ENCODE data around the gene SPAG9. TPM values are rescaled to one million over a fixed set of nuclear protein-coding genes. Genes with fewer than 3 reads are reported as not detected.

Gene SPAG9, protein sequence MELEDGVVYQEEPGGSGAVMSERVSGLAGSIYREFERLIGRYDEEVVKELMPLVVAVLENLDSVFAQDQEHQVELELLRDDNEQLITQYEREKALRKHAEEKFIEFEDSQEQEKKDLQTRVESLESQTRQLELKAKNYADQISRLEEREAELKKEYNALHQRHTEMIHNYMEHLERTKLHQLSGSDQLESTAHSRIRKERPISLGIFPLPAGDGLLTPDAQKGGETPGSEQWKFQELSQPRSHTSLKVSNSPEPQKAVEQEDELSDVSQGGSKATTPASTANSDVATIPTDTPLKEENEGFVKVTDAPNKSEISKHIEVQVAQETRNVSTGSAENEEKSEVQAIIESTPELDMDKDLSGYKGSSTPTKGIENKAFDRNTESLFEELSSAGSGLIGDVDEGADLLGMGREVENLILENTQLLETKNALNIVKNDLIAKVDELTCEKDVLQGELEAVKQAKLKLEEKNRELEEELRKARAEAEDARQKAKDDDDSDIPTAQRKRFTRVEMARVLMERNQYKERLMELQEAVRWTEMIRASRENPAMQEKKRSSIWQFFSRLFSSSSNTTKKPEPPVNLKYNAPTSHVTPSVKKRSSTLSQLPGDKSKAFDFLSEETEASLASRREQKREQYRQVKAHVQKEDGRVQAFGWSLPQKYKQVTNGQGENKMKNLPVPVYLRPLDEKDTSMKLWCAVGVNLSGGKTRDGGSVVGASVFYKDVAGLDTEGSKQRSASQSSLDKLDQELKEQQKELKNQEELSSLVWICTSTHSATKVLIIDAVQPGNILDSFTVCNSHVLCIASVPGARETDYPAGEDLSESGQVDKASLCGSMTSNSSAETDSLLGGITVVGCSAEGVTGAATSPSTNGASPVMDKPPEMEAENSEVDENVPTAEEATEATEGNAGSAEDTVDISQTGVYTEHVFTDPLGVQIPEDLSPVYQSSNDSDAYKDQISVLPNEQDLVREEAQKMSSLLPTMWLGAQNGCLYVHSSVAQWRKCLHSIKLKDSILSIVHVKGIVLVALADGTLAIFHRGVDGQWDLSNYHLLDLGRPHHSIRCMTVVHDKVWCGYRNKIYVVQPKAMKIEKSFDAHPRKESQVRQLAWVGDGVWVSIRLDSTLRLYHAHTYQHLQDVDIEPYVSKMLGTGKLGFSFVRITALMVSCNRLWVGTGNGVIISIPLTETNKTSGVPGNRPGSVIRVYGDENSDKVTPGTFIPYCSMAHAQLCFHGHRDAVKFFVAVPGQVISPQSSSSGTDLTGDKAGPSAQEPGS (N-terminal part only)
- polyA plus RNA-seq (2013, experiment 1 of 2) = 45.2 TPM
- 46.1 TPM for polyA plus RNA-seq (2013, experiment 2 of 2)

DNA sequence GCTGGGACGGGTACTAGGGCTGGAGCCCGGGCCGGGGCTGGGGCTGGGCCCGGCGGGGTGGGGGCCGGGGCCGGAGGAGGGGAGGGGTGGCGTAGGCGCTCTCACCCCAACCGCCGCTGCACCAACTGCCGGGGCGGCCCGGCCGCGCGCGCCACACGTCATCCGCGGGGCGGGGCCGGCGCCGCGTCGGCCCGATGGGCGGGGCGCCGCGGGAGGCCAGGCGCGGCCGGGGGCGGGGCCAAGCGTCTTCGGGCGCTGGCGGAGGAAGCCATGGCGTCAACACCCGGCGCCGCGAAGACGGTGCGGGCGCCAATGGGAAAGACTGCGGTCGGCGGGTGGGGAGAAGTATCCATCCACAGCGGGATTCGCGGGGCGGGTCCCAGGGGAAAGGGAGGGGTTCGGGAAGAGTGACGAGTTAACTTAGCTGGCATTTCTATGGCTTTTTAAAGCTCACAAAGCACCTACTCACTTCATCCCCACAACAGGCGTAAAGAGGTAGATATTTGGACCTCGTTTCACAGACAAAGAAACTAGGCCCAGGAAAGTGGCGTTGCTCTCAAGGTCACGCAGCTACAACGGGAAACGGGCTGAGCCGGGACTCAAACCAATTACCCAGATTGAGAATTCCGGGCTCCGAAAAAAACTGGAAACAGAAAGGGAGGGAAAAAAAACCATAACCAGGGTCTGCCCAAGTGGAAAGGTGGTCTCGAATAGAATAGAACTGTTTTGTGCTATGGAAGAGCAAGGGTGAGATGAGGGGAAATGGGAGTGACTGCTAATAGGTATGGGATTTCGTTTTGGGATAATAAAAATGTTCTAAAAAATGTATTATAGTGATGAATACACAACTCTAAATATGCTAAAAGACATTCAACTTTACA is at the start of gene SPAG9:
Gene SPAG9 (minus strand): TSS at position 130 of the 881 bp plus-strand sequence. CDS start 212 bp downstream, outside the sequence.
- Histone ChIP-seq H3K4me2 (ENCODE audit: insufficient read depth, low read length, poor library complexity, severe bottlenecking) (peak within 1 kb of the TSS; percentile 86), H3K9ac (ENCODE audit: low read depth, low read length, poor library complexity) (peak within 1 kb of the TSS; percentile 99), H3K9me3 (replicated peaks in 1 of 2; ENCODE audit: control insufficient read depth in 2 of 2, insufficient read depth in 1 of 2, low read depth in 1 of 2, low read length in 2 of 2) (no peaks in the 10 kb centered on the region), H4K8ac (ENCODE audit: low read depth, low read length) (no peak within 1 kb of the TSS), H3K14ac (ENCODE audit: low read length) (peak within 1 kb of the TSS; percentile 82), H2BK12ac (ENCODE audit: low read length) (no peak within 1 kb of the TSS), H3K23ac (ENCODE audit: low read depth, low read length, poor library complexity) (peak within 1 kb of the TSS; percentile 97), H3K4me3 (ENCODE audit: low read length in 2 of 2) (peak within 1 kb of the TSS; percentile 89 to 100), H3K79me1 (ENCODE audit: low read depth, low read length) (peaks cover 5% of the 10 kb centered on the region), H3K4ac (ENCODE audit: low read length) (no peak within 1 kb of the TSS), H3K27me3 (ENCODE audit: control insufficient read depth in 3 of 3, insufficient read depth in 3 of 3, low read depth in 1 of 3, low read length in 3 of 3) (no peaks in the 10 kb centered on the region), H3K27ac (replicated peaks; ENCODE audit: low read length) (peak within 1 kb of the TSS; percentile 64), H4K91ac (ENCODE audit: low read depth, low read length, poor library complexity) (no peak within 1 kb of the TSS), H3K18ac (ENCODE audit: low read length) (peak within 1 kb of the TSS; percentile 85), H2BK5ac (ENCODE audit: low read length) (peak within 1 kb of the TSS; percentile 84), H3K36me3 (replicated peaks in 1 of 2; ENCODE audit: control insufficient read depth in 2 of 2, insufficient read depth in 2 of 2, low read length in 2 of 2) (no peaks in the 10 kb centered on the region), H2AFZ (ENCODE audit: low read length) (peak within 1 kb of the TSS; percentile 93), H3K4me1 (ENCODE audit: control insufficient read depth in 2 of 2, insufficient read depth in 1 of 2, low read depth in 1 of 2, low read length in 2 of 2) (peaks cover 8 to 16% of the 10 kb centered on the region in 2 donors), H2BK120ac (ENCODE audit: low read depth, low read length) (no peak within 1 kb of the TSS), H2BK15ac (ENCODE audit: low read length) (peak within 1 kb of the TSS; percentile 71), H2AK5ac (ENCODE audit: low read depth, low read length) (no peak within 1 kb of the TSS)
- no CpG with 5 or more reads among the region's 68 CpGs for WGBS, 2 donors (ENCODE audit: extremely low coverage in 2 of 2, insufficient read length in 2 of 2, insufficient replicate concordance in 1 of 2)
- DNase-seq (ENCODE audit: low spot score) = peak; percentile 92

DNA sequence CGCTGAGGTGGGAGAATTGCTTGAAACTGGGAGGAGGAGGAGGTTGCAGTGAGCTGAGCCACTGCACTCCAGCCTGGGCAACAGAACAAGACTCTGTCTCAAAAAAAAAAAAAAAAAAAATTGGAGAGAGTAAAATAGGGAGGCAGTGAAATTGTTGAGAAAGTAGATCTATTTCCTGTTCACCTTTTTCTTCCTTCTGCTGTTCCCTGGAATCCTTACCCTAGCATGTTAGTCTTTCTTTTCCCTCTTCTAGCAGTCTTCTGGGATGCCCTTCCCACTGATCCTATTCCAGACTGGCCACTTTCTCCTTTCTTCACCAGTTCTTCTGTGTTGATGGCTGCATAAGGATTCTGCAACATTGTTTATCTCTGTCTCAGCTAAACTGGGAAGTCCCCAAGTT is 48.7 kb upstream of the SPAG9 start:
- Histone ChIP-seq H3K23ac (ENCODE audit: low read depth, low read length, poor library complexity) (no peak overlapping the region), H2BK120ac (ENCODE audit: low read depth, low read length) (no peak overlapping the region), H2BK5ac (ENCODE audit: low read length) (no peak overlapping the region), H2AFZ (ENCODE audit: low read length) (no peak overlapping the region), H4K91ac (ENCODE audit: low read depth, low read length, poor library complexity) (no peak overlapping the region), H3K27ac (replicated peaks; ENCODE audit: low read length) (no peak overlapping the region), H3K27me3 (ENCODE audit: control insufficient read depth in 3 of 3, insufficient read depth in 3 of 3, low read depth in 1 of 3, low read length in 3 of 3) (no peaks in the 10 kb centered on the region), H3K18ac (ENCODE audit: low read length) (no peak overlapping the region), H3K4ac (ENCODE audit: low read length) (no peak overlapping the region), H3K79me1 (ENCODE audit: low read depth, low read length) (peaks cover 4% of the 10 kb centered on the region), H2AK5ac (ENCODE audit: low read depth, low read length) (no peak overlapping the region), H3K36me3 (replicated peaks in 1 of 2; ENCODE audit: control insufficient read depth in 2 of 2, insufficient read depth in 2 of 2, low read length in 2 of 2) (peaks cover 12 to 61% of the 10 kb centered on the region in 2 donors), H3K9me3 (replicated peaks in 1 of 2; ENCODE audit: control insufficient read depth in 2 of 2, insufficient read depth in 1 of 2, low read depth in 1 of 2, low read length in 2 of 2) (no peaks in the 10 kb centered on the region), H3K4me1 (ENCODE audit: control insufficient read depth in 2 of 2, insufficient read depth in 1 of 2, low read depth in 1 of 2, low read length in 2 of 2) (peaks cover 3 to 5% of the 10 kb centered on the region in 2 donors), H3K14ac (ENCODE audit: low read length) (no peak overlapping the region), H3K9ac (ENCODE audit: low read depth, low read length, poor library complexity) (no peak overlapping the region), H3K4me2 (ENCODE audit: insufficient read depth, low read length, poor library complexity, severe bottlenecking) (no peak overlapping the region), H2BK15ac (ENCODE audit: low read length) (no peak overlapping the region), H4K8ac (ENCODE audit: low read depth, low read length) (no peak overlapping the region), H3K4me3 (ENCODE audit: low read length in 2 of 2) (no peak overlapping the region), H2BK12ac (ENCODE audit: low read length) (no peak overlapping the region)
- DNase-seq (ENCODE audit: low spot score) = no peak
- no CpG with 5 or more reads among the region's 1 CpG for WGBS, 2 donors (ENCODE audit: extremely low coverage in 2 of 2, insufficient read length in 2 of 2, insufficient replicate concordance in 1 of 2)

DNA sequence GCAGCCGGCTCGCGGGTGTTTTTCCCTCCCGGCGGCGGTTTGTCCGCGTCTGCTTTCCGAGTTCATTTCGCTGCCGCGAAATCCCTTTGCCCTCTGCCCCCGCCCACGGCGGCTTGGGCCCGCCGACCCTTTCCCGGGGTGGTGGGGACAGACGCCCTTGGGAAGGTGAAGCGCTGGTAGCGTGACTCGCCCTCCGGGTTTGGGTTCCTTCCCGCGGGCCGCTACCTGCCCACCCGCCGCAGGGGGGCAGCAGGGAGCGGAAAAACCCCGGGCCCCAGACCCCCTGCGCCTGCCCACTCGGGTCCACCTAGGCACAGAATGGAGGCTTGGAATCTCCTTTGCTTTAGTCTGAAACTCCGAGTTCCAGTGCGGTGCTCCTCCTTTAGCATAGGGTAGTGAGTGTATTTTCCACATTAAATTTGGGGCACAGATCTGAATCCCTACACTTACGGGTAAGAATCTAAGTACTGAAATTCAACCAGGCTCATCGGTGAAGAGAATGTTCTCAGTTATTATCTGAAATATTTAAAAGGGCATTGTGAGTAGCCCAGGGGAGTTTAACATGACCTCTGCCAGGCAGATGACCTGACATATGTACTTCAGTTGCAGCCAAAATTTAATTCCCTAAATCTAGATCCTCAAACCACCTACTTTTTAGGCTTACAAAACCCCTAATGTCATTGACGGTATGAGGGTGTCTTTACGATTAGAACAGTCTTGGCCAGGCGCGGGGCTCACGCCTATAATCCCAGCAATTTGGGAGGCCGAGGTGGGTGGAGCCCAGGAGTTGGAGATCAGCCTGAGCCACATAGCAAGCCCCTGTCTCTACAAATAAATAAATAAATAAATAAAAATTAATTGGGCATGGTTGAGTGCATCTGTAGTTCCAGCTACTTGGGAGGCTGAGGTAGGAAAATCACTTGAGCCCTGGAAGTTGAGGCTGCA is 46.6 kb upstream of the SPAG9 start:
- H3K4me2 ChIP-seq (ENCODE audit: insufficient read depth, low read length, poor library complexity, severe bottlenecking) = peak overlapping the region; percentile 77
- DNase-seq (ENCODE audit: low spot score) = peak; percentile 39
- H3K36me3 ChIP-seq (replicated peaks in 1 of 2; ENCODE audit: control insufficient read depth in 2 of 2, insufficient read depth in 2 of 2, low read length in 2 of 2) = peaks cover 14 to 59% of the 10 kb centered on the region in 2 donors
- peak overlapping the region; percentile 94 for H3K18ac ChIP-seq (ENCODE audit: low read length)
- H2BK15ac ChIP-seq (ENCODE audit: low read length) = peak overlapping the region; percentile 84
- H3K9ac ChIP-seq (ENCODE audit: low read depth, low read length, poor library complexity) = peak overlapping the region; percentile 66
- peak overlapping the region; percentile 78 for H2BK5ac ChIP-seq (ENCODE audit: low read length)
- H2AK5ac ChIP-seq (ENCODE audit: low read depth, low read length) = peak overlapping the region; percentile 60
- H3K23ac ChIP-seq (ENCODE audit: low read depth, low read length, poor library complexity) = peak overlapping the region; percentile 70
- H3K27ac ChIP-seq (replicated peaks; ENCODE audit: low read length) = no peak overlapping the region
- H3K79me1 ChIP-seq (ENCODE audit: low read depth, low read length) = peaks cover 4% of the 10 kb centered on the region
- H4K91ac ChIP-seq (ENCODE audit: low read depth, low read length, poor library complexity) = no peak overlapping the region
- WGBS, 2 donors (ENCODE audit: extremely low coverage in 2 of 2, insufficient read length in 2 of 2, insufficient replicate concordance in 1 of 2) = no CpG with 5 or more reads among the region's 42 CpGs
- no peaks in the 10 kb centered on the region for H3K27me3 ChIP-seq (ENCODE audit: control insufficient read depth in 3 of 3, insufficient read depth in 3 of 3, low read depth in 1 of 3, low read length in 3 of 3)
- H3K4me3 ChIP-seq (ENCODE audit: low read length in 2 of 2) = peak overlapping the region; percentile 70 to 92
- H2BK120ac ChIP-seq (ENCODE audit: low read depth, low read length) = no peak overlapping the region
- H3K14ac ChIP-seq (ENCODE audit: low read length) = no peak overlapping the region
- no peak overlapping the region for H2BK12ac ChIP-seq (ENCODE audit: low read length)
- peak overlapping the region; percentile 77 for H2AFZ ChIP-seq (ENCODE audit: low read length)
- H3K4ac ChIP-seq (ENCODE audit: low read length) = no peak overlapping the region
- no peaks in the 10 kb centered on the region for H3K9me3 ChIP-seq (replicated peaks in 1 of 2; ENCODE audit: control insufficient read depth in 2 of 2, insufficient read depth in 1 of 2, low read depth in 1 of 2, low read length in 2 of 2)
- no peak overlapping the region for H4K8ac ChIP-seq (ENCODE audit: low read depth, low read length)
- peaks cover 3 to 5% of the 10 kb centered on the region in 2 donors for H3K4me1 ChIP-seq (ENCODE audit: control insufficient read depth in 2 of 2, insufficient read depth in 1 of 2, low read depth in 1 of 2, low read length in 2 of 2)
